ENCODE measurements around the gene ACVRL1.

The ACVRL1 gene

GRCh38 chr12:51971679-51972421 is 64.5 kb downstream of the ACVRL1 start:
- DNase-seq: no peak

GRCh38 chr12:51972422-51972812 is 65.1 kb downstream of the ACVRL1 start:
- no peak for DNase-seq

- no peak for DNase-seq
Observed at GRCh38 chr12:51972849-51973273, 65.6 kb downstream of the ACVRL1 start.
